ENCODE measurements around the gene FDXACB1.

DNA sequence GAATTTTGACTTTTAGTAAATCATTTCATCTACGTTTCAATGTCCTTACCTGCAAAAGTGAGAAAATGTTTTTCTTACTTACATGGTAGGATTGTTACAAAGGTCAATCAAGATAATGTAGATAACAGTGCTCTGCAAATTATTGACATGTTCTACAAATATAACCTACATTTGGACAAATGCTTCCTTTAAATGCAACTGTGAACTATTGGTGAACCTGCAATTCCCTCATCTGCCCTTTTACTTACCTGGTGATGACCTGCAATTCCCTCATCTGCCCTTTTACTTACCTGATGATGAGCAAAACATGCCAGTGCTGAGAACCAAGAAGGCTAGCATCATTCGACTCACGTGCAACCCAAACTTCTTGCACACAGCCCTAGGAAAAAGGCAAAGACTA is 18.7 kb downstream of the FDXACB1 start:
- TF ChIP-seq POLR2A (IDR thresholded peaks at IDR 0.05; ENCODE audit: low read depth, low read length) (no peak), POLR2AphosphoS5 (IDR thresholded peaks at IDR 0.05; ENCODE audit: low read depth, low read length) (no peak), PAX5 (IDR thresholded peaks at IDR 0.05; ENCODE audit: insufficient read depth, low read length, severe bottlenecking) (no peak), TAF1 (IDR thresholded peaks at IDR 0.05; ENCODE audit: low read depth, low read length) (no peak), SPI1 (IDR thresholded peaks at IDR 0.05; ENCODE audit: low read depth, low read length) (no peak), POU2F2 (IDR thresholded peaks at IDR 0.05; ENCODE audit: low read depth, low read length) (no peak)

All from GM12891 (cell line).